GM10266 (cell line): Measurements from ENCODE around the gene ASGR1.

Source experiments
- DNase-seq: peaks from one replicate; pipeline ENCODE4 v3.0.0; 2012; ENCODE audit errors: extremely low spot score
- TF ChIP-seq, protein P1 (sequence below): IDR thresholded peaks from 2 replicates; pipeline ENCODE4 v1.5.1; 2012; ENCODE audit warnings: mild to moderate bottlenecking, low read depth; ENCODE audit not compliant: control insufficient read depth, insufficient read depth; ENCODE audit errors: missing control alignments

ASGR1 gene

DNA sequence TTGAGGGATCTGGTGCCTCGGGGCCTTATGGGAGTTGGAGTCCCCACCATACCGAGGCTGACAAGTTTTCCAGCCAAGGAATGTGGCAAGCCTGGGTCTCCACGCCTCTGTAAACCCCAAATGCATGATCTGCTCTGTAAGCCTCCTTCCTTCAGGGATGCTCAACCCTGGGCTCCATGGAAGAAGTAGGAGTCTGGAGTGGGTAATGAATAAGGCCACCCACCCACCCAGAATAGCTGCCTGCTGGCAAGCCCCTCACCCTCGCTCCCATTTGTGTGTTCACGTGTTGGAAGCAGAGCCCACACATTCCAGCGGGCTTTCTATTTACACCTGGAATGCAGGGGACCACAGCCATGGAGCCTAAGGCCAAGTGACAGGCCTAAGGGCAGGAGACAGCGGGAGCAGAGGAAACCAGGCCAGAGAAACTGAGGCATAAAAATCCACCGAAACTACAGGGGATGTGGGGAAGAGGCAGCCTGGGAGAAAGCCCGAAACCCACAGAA, 36.0 kb upstream of the ASGR1 start:
- DNase-seq: no peak

DNA sequence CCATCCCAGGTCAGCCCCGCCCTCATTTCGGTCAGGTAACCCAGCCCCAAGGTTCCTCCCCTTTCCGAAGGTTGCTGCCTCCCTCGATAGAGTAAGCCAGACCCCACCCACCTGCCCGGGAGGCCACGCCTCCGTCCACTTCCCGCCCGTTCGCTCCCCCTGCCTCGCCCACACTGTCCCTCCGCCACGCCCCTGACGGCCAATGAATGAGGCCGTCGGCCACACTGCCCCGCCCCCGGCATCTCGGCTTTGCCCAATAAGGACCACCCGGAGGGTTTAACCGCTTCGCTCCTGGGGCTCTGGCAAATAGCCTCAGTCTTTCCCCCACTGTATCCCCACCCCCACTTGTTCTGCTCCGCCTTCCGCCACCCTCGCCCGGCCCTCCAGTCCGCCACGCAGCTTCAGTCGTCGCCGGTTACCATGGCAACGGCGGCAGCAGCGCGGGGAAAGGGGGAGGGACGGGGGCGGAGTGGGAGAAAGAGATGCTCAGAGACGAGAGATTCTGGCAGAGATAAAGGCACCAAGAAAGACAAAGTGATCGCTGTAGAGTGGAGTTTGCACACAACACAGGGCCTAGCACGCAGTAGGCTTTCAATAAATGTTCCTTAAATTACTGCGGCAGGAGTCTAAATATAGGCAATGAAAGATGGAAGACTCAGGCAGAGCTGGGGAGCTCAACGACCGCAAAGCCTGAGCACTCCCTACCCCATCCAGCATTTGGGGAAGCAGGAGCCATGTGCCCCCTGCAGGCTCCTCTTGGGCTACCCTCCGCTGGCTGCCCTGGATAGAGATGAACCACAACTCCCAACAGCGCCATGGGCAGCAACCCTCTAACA, 35.3 kb upstream of the ASGR1 start:
- peak; percentile 99 for DNase-seq
- TF ChIP-seq, protein P1, sequence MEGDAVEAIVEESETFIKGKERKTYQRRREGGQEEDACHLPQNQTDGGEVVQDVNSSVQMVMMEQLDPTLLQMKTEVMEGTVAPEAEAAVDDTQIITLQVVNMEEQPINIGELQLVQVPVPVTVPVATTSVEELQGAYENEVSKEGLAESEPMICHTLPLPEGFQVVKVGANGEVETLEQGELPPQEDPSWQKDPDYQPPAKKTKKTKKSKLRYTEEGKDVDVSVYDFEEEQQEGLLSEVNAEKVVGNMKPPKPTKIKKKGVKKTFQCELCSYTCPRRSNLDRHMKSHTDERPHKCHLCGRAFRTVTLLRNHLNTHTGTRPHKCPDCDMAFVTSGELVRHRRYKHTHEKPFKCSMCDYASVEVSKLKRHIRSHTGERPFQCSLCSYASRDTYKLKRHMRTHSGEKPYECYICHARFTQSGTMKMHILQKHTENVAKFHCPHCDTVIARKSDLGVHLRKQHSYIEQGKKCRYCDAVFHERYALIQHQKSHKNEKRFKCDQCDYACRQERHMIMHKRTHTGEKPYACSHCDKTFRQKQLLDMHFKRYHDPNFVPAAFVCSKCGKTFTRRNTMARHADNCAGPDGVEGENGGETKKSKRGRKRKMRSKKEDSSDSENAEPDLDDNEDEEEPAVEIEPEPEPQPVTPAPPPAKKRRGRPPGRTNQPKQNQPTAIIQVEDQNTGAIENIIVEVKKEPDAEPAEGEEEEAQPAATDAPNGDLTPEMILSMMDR: peak; percentile 53

More for the DNA sequence above, 36.0 kb upstream of the ASGR1 start:
- TF ChIP-seq, protein P1: no peak

DNA sequence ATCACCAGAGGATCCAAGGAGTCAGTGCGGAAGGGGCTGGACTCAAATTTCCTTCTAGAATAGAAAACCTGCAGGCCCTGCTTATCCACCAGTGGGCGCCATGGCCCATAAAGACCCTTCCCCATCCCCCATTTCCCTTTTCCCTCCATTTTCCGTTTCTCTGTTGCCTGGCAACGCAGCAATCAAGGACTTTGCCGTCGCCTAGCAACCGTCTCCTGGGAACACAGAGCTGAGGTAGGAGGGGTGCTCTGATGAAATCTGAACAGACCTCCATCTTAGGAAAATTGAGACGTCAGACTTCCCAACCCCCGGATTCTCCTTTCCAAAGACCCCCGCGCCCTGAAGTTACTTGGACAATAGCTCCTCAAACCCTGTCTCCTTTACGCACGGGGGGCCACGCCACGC, 34.7 kb upstream of the ASGR1 start:
- DNase-seq: peak; percentile 73
- TF ChIP-seq, protein P1: no peak

DNA sequence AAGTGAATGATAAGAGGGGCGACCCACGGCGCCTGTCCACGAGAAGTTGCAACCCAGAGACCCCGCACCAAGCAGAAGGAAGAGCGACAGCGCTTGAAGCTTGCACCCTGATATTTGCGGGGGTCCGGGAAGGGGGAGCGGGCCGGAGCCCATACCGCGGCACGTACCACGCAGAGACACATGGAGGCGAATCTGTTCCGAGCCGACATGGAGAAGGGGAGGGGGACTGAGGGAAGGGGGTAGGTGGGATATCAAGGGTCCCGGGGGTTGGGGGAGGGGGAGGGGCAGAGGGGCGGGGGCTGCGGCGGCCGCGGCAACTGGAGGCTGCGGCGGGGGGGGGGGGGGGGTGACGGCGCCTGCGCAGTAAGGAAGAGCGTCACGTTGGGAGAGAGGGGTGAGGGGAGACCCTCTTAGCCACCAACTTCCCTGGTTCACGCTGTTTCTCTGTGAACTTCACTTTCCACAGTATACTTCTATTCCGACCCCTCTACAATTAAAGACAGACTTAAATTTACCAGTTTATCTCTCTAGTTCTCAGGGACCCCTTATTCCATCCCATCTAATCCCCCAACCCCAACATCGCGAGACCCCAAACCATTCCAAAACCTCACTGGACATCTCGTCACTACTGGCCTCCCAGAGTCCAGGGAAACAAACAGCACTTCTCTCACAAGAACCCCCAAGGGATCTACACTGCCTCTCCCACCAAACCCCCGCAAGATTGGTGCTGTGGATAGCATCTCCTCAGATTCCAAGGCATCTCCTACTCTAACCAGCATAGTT, 32.5 kb upstream of the ASGR1 start:
- TF ChIP-seq, protein P1: no peak
- no peak for DNase-seq

DNA sequence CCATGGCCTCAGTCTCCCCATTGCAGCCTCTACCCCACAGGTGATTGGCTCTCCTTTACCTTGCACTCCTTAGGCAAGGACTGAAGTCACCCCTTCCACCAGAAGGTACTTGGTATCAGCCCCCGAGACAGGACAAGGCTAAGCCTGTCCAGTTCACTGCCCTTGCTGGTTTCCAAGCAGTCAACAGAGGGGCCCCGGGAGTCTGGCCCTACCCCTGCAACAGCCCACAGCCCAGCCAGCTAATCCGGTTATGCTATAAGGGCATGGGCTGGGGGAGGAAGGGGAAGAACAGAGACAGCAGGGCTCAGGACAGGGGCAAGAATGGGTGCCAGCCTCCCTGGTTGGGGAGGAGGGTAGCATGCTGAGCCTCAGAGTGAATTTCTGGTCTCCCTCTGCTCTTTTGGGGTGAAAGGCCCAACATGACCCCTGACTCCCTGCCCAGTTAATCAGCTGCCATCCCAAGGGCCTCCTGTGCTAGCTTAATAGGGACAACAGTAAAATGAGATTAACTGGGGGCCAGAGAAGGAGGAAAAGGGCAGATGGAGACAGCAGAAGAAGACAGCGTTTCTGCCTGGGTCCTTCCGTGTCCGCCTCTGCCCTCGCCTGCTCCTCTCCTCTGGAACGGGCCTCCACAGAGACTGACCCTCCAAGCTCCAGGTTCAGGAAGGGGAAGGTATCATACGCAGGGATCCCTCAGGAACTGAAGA, 29.7 kb upstream of the ASGR1 start:
- no peak for DNase-seq
- TF ChIP-seq, protein P1: no peak

DNA sequence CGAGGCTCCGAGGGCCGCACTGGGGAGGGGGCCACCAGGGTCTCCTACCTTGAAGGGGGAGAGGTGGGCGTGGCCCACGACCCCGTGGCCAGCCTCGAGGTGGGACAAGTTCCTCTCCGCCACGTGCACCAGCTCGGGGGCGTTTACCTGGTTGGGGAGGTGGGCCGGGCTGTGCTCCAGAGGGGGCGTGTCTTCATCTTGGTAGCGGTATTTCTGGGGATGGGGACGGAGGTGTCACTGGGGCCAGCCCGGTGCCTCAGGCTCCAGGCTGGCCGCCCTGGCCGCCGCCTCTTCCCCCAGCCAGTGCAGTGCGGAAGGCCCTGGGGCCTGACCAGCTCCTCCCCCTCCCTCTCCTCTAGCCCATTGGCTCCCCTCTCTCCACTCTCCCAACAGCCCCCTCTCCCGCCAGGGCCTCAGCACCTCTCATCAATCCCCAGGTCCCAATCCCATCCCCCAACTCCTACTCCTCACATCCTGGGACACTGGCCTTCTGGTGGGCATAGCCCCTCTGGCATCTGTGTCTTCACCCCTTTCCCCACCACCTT, 28.9 kb upstream of the ASGR1 start:
- TF ChIP-seq, protein P1: no peak
- DNase-seq: no peak
